ENCODE measurements around the gene NKX2-8. TPM values are rescaled to one million over a fixed set of nuclear protein-coding genes. Genes with fewer than 3 reads are reported as not detected.

Gene NKX2-8
- total RNA-seq, 1 donor from 2014 or later, result not detected

DNA sequence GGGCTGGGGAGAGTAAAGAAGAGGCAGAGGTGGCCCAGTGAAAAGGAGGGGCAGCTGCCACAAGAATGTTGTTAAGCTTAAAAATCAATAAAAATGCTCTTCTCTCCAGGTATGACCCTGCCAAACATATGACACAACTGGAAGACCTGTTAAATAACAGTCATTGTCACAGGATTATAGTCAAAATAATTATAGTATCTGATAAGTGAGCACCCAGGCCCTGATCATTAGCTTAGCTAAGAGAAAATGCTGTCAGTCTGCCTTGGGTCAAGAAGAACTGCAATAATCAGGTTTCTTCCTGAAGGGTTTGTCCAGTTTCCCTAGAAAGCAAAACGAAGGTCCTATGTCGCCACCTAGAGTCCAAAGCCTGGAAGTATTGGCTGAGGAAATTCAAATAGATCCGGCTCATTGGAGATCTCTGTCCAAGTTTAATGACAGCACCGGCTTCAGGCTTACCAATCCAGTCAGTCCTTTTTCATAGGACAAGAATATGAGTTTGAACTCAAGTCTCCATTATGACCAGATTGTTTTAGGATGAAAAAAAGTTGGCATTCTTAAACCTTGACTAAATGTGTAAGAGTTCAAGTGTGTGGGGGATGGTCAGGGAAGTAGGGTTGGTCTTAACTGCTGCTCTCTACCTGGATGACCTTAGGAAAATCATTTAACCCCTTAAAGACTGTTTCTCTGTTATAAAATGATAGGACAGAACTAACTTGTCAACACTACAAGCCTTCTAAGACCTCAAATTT lies 22.5 kb upstream of the NKX2-8 start:
- no peaks in the 10 kb centered on the region for H3K36me3 ChIP-seq
- peak in 1 of 2 donors; percentile 65 for DNase-seq (ENCODE audit: low spot score in 2 of 2)
- no peaks in the 10 kb centered on the region for H3K27me3 ChIP-seq
- intact Hi-C loops (cut with DNase I), result loop anchor here (1.0 kb wide), 1 partner anchor 51 kb away; no protein-coding TSS in a partner anchor
- no peaks in the 10 kb centered on the region for H3K4me1 ChIP-seq
- H3K27ac ChIP-seq, result no peak overlapping the region
- TF ChIP-seq, protein P1, sequence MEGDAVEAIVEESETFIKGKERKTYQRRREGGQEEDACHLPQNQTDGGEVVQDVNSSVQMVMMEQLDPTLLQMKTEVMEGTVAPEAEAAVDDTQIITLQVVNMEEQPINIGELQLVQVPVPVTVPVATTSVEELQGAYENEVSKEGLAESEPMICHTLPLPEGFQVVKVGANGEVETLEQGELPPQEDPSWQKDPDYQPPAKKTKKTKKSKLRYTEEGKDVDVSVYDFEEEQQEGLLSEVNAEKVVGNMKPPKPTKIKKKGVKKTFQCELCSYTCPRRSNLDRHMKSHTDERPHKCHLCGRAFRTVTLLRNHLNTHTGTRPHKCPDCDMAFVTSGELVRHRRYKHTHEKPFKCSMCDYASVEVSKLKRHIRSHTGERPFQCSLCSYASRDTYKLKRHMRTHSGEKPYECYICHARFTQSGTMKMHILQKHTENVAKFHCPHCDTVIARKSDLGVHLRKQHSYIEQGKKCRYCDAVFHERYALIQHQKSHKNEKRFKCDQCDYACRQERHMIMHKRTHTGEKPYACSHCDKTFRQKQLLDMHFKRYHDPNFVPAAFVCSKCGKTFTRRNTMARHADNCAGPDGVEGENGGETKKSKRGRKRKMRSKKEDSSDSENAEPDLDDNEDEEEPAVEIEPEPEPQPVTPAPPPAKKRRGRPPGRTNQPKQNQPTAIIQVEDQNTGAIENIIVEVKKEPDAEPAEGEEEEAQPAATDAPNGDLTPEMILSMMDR (IDR thresholded peaks at IDR 0.05), result peak; percentile 35 to 77 (median 61)
- H3K9me3 ChIP-seq, result no peaks in the 10 kb centered on the region
- H3K4me3 ChIP-seq, result no peak overlapping the region

DNA sequence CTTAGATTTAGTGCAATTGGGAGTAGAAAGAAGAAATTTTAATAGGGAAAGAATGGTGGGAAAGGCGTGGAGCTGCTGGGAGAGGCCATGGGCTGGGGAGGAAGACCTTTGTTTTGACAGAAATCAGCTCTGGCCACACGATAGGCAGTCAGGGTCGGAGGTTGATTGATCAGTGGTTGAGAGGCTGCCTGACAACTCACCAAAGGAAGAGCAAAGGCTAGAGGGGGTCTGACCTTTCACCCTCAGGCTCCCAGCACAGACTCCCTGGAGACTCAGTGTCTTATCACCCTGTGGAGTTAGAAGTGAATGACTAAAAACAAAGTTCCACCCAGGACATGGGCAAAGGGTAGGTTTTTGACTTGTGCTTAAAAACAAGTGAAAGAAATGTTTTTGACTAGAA lies 18.0 kb upstream of the NKX2-8 start:
- H3K4me3 ChIP-seq, result no peak overlapping the region
- no peak overlapping the region for H3K27ac ChIP-seq
- TF ChIP-seq, protein P1 (IDR thresholded peaks at IDR 0.05), result no peak
- H3K4me1 ChIP-seq, result no peaks in the 10 kb centered on the region
- intact Hi-C loops (cut with DNase I), result no loop called here
- DNase-seq (ENCODE audit: low spot score in 2 of 2), result no peak
- H3K36me3 ChIP-seq, result no peaks in the 10 kb centered on the region
- H3K27me3 ChIP-seq, result no peaks in the 10 kb centered on the region
- no peaks in the 10 kb centered on the region for H3K9me3 ChIP-seq

DNA sequence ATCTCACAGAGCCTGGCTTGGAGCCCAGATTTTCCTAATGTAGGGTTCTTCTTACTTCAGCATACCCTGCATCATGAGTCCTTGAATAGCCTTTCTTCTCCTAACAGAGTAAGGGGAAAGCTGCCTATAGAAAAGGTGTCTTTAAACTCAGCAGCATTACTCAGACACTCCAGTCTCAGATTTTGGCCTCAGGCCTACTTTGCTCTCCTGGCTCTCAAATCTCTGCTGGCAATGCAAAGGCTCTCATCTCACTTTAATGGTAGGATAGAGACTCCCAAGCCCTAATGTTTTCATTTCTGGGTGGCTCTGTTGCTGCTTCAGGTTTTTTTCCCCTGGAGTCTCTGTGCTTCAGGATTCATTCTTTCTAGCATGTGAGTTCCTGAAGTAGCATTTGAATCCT lies 9.1 kb upstream of the NKX2-8 start:
- no peaks in the 10 kb centered on the region for H3K4me1 ChIP-seq
- intact Hi-C loops (cut with DNase I), result no loop called here
- no peaks in the 10 kb centered on the region for H3K36me3 ChIP-seq
- H3K4me3 ChIP-seq, result no peak overlapping the region
- H3K27me3 ChIP-seq, result no peaks in the 10 kb centered on the region
- no peak overlapping the region for H3K27ac ChIP-seq
- H3K9me3 ChIP-seq, result no peaks in the 10 kb centered on the region
- TF ChIP-seq, protein P1 (IDR thresholded peaks at IDR 0.05), result no peak
- no peak for DNase-seq (ENCODE audit: low spot score in 2 of 2)

DNA sequence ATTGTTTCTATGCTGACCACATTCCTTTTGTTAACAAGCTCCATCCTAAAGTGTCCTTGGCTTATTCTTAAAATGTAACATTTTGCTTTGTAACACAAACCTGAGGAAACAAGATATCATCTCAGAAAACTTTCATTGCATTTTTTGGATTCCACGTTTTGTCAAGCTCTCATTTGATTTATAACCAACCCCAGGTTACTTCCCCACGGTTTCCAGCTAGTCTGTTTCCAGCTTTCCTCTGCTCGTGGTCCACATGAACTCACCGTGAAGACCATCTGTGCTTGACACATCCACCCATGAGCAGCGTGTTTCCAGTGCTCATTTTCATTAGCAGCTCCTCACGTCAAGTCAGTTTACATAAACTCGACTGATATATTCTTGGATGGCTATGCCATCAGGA lies 6.4 kb upstream of the NKX2-8 start:
- H3K4me1 ChIP-seq, result no peaks in the 10 kb centered on the region
- no peak for DNase-seq (ENCODE audit: low spot score in 2 of 2)
- no peaks in the 10 kb centered on the region for H3K27me3 ChIP-seq
- TF ChIP-seq, protein P1 (IDR thresholded peaks at IDR 0.05), result no peak
- no peaks in the 10 kb centered on the region for H3K36me3 ChIP-seq
- no peaks in the 10 kb centered on the region for H3K9me3 ChIP-seq
- no peak overlapping the region for H3K27ac ChIP-seq
- intact Hi-C loops (cut with DNase I), result no loop called here
- no peak overlapping the region for H3K4me3 ChIP-seq

- no peak overlapping the region for H3K27ac ChIP-seq
- H3K4me3 ChIP-seq, result no peak overlapping the region
- TF ChIP-seq, protein P1 (IDR thresholded peaks at IDR 0.05), result no peak
- intact Hi-C loops (cut with DNase I), result no loop called here
- H3K9me3 ChIP-seq, result no peaks in the 10 kb centered on the region
- H3K27me3 ChIP-seq, result no peaks in the 10 kb centered on the region
- H3K36me3 ChIP-seq, result no peaks in the 10 kb centered on the region
- no peak for DNase-seq (ENCODE audit: low spot score in 2 of 2)
- no peaks in the 10 kb centered on the region for H3K4me1 ChIP-seq
Measured at GRCh38 chr14:36588119-36588518, 5.7 kb upstream of the NKX2-8 start.
